Fibroblast of lung (primary cell): Measurements from ENCODE around the gene KRTAP10-1. TPM values are rescaled to one million over a fixed set of nuclear protein-coding genes. Genes with fewer than 3 reads are reported as not detected.
"Not testable (repeated sequence)": the region's sequence is repeated elsewhere in the genome, so short reads cannot be mapped to it uniquely, and the experiment has no call there.

ENCODE experiments used
- DNase-seq, 2 donors: peaks; one replicate each; pipeline versions ENCODE4 v3.0.0 to v3.0.0-alpha.2; 2010; ENCODE audit warnings: low read depth in 2 of 2
- H2AFZ ChIP-seq: 2 replicates; pipeline ENCODE4 v1.5.1; 2012; ENCODE audit warnings: low read length, control low read depth, inconsistent platforms
- H3K27ac ChIP-seq: 2 replicates; pipeline ENCODE4 v1.5.1; 2011; ENCODE audit warnings: low read length, control low read depth; ENCODE audit not compliant: insufficient read depth
- H3K27me3 ChIP-seq: 2 replicates; pipeline ENCODE4 v1.5.1; 2011; ENCODE audit warnings: mild to moderate bottlenecking, low read length; ENCODE audit not compliant: control insufficient read depth, insufficient read depth
- H3K36me3 ChIP-seq: 2 replicates; pipeline ENCODE4 v1.5.1; 2011; ENCODE audit warnings: low read length; ENCODE audit not compliant: control insufficient read depth, insufficient read depth
- H3K4me1 ChIP-seq: 2 replicates; pipeline ENCODE4 v1.5.1; 2011; ENCODE audit warnings: low read length; ENCODE audit not compliant: control insufficient read depth, insufficient read depth; ENCODE audit errors: extremely low read depth
- H3K4me2 ChIP-seq: 2 replicates; pipeline ENCODE4 v1.5.1; 2011; ENCODE audit warnings: low read length, control low read depth; ENCODE audit not compliant: insufficient read depth; ENCODE audit errors: extremely low read depth
- H3K4me3 ChIP-seq, 4 experiments: fragments of 200-600 bp in 1 of 4; sonication (generic) in 1 of 4; replicated peaks in 1 of 4; 2 replicates each; pipeline ENCODE4 v1.5.1; 2011 to 2016; ENCODE audit warnings: low read length in 4 of 4, low read depth in 3 of 4, mild to moderate bottlenecking in 3 of 4, control low read depth in 2 of 4, inconsistent platforms in 1 of 4, mixed read lengths in 1 of 4; ENCODE audit not compliant: insufficient read depth in 1 of 4; ENCODE audit errors: control extremely low read depth in 1 of 4
- H3K79me2 ChIP-seq: 2 replicates; pipeline ENCODE4 v1.5.1; 2012; ENCODE audit warnings: mild to moderate bottlenecking, low read length, inconsistent platforms; ENCODE audit not compliant: control insufficient read depth, insufficient read depth
- H3K9ac ChIP-seq: 2 replicates; pipeline ENCODE4 v1.5.1; 2011; ENCODE audit warnings: mild to moderate bottlenecking, low read length, control low read depth; ENCODE audit not compliant: insufficient read depth
- H3K9me3 ChIP-seq: 2 replicates; pipeline ENCODE4 v1.5.1; 2012; ENCODE audit warnings: low read depth, low read length; ENCODE audit not compliant: control insufficient read depth, insufficient read depth
- H4K20me1 ChIP-seq: 2 replicates; pipeline ENCODE4 v1.5.1; 2011; ENCODE audit warnings: low read length; ENCODE audit not compliant: control insufficient read depth, insufficient read depth; ENCODE audit errors: extremely low read depth
- EZH2 ChIP-seq: IDR thresholded peaks from 2 replicates; pipeline ENCODE4 v1.5.1; 2012; ENCODE audit warnings: low read length, control low read depth, mild to moderate bottlenecking; ENCODE audit errors: missing control alignments
- polyA plus RNA-seq, 2 donors: library from polyadenylated mRNA; depleted of rRNA in 1 of 2; stranded (reverse) in 1 of 2; unstranded in 1 of 2; fragments of >200 nt; gene quantifications; 2 replicates each; pipeline ENCODE4 v1.2.1, GENCODE V29; 2011 to 2012; ENCODE audit warnings: missing spikeins in 1 of 2
- total RNA-seq: library from RNA; depleted of rRNA; stranded (reverse); fragments of >200 nt; gene quantifications from 2 replicates; pipeline ENCODE4 v1.2.1, GENCODE V29; 2014
- TF ChIP-seq, protein P1 (sequence below), 2 donors: IDR thresholded peaks in 1 of 2; conservative IDR thresholded peaks in 1 of 2; 1 replicate in 1 of 2; 2 replicates in 1 of 2; pipeline ENCODE4 v1.5.1; 2011 to 2012; ENCODE audit warnings: low read length in 2 of 2, control low read depth in 1 of 2, inconsistent platforms in 1 of 2, low read depth in 1 of 2, mild to moderate bottlenecking in 1 of 2

The KRTAP10-1 gene
- total and polyA plus RNA-seq, 2 donors (not counting 1 experiment from before 2014, with no cell fraction given): not detected

GRCh38 chr21:44552136-44552535 lies 12.1 kb upstream of the KRTAP10-1 start:
- H3K36me3 ChIP-seq: no peaks in the 10 kb centered on the region
- H3K27ac ChIP-seq: no peak overlapping the region
- H3K9ac ChIP-seq: no peak overlapping the region
- TF ChIP-seq, protein P1, sequence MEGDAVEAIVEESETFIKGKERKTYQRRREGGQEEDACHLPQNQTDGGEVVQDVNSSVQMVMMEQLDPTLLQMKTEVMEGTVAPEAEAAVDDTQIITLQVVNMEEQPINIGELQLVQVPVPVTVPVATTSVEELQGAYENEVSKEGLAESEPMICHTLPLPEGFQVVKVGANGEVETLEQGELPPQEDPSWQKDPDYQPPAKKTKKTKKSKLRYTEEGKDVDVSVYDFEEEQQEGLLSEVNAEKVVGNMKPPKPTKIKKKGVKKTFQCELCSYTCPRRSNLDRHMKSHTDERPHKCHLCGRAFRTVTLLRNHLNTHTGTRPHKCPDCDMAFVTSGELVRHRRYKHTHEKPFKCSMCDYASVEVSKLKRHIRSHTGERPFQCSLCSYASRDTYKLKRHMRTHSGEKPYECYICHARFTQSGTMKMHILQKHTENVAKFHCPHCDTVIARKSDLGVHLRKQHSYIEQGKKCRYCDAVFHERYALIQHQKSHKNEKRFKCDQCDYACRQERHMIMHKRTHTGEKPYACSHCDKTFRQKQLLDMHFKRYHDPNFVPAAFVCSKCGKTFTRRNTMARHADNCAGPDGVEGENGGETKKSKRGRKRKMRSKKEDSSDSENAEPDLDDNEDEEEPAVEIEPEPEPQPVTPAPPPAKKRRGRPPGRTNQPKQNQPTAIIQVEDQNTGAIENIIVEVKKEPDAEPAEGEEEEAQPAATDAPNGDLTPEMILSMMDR (conservative IDR thresholded peaks at IDR 0.05 in 1 of 2, IDR thresholded peaks at IDR 0.05 in 1 of 2; ENCODE audit: low read depth in 1 of 2, low read length in 2 of 2): no peak
- no peak for TF ChIP-seq EZH2
- H3K9me3 ChIP-seq: no peaks in the 10 kb centered on the region
- H3K79me2 ChIP-seq: no peaks in the 10 kb centered on the region
- H3K4me3 ChIP-seq: no peak overlapping the region
- no peak overlapping the region for H2AFZ ChIP-seq
- H3K4me2 ChIP-seq: no peak overlapping the region
- no peaks in the 10 kb centered on the region for H4K20me1 ChIP-seq
- no peaks in the 10 kb centered on the region for H3K4me1 ChIP-seq
- no peaks in the 10 kb centered on the region for H3K27me3 ChIP-seq
- no peak for DNase-seq

GRCh38 chr21:44551340-44551961 lies 11.5 kb upstream of the KRTAP10-1 start, which contains the start of gene KRTAP10-2:
KRTAP10-2 (minus strand) TSS chr21:44551505; CDS start chr21:44551458, 47 bp downstream.
- H4K20me1 ChIP-seq: no peaks in the 10 kb centered on the region
- H3K4me2 ChIP-seq: no peak within 1 kb of the TSS
- no peaks in the 10 kb centered on the region for H3K79me2 ChIP-seq
- H3K9ac ChIP-seq: no peak within 1 kb of the TSS
- no peaks in the 10 kb centered on the region for H3K4me1 ChIP-seq
- no peak within 1 kb of the TSS for H3K27ac ChIP-seq
- H3K9me3 ChIP-seq: no peaks in the 10 kb centered on the region
- TF ChIP-seq, protein P1 (conservative IDR thresholded peaks at IDR 0.05 in 1 of 2, IDR thresholded peaks at IDR 0.05 in 1 of 2; ENCODE audit: low read depth in 1 of 2, low read length in 2 of 2): no peak
- TF ChIP-seq EZH2: no peak
- H2AFZ ChIP-seq: no peak within 1 kb of the TSS
- H3K27me3 ChIP-seq: no peaks in the 10 kb centered on the region
- peak in 1 of 2 donors; percentile 1 for DNase-seq
- H3K4me3 ChIP-seq: no peak within 1 kb of the TSS
- H3K36me3 ChIP-seq: no peaks in the 10 kb centered on the region

GRCh38 chr21:44550807-44551206 lies 10.8 kb upstream of the KRTAP10-1 start:
- H3K27me3 ChIP-seq: no peaks in the 10 kb centered on the region
- H3K27ac ChIP-seq: no peak overlapping the region
- H3K9me3 ChIP-seq: no peaks in the 10 kb centered on the region
- TF ChIP-seq, protein P1 (conservative IDR thresholded peaks at IDR 0.05 in 1 of 2, IDR thresholded peaks at IDR 0.05 in 1 of 2; ENCODE audit: low read depth in 1 of 2, low read length in 2 of 2): no peak
- TF ChIP-seq EZH2: no peak
- H4K20me1 ChIP-seq: no peaks in the 10 kb centered on the region
- no peak overlapping the region for H3K9ac ChIP-seq
- no peaks in the 10 kb centered on the region for H3K79me2 ChIP-seq
- DNase-seq: peak in 1 of 2 donors; percentile 3
- no peak overlapping the region for H3K4me2 ChIP-seq
- H2AFZ ChIP-seq: no peak overlapping the region
- H3K4me3 ChIP-seq: no peak overlapping the region
- no peaks in the 10 kb centered on the region for H3K36me3 ChIP-seq
- no peaks in the 10 kb centered on the region for H3K4me1 ChIP-seq

DNA sequence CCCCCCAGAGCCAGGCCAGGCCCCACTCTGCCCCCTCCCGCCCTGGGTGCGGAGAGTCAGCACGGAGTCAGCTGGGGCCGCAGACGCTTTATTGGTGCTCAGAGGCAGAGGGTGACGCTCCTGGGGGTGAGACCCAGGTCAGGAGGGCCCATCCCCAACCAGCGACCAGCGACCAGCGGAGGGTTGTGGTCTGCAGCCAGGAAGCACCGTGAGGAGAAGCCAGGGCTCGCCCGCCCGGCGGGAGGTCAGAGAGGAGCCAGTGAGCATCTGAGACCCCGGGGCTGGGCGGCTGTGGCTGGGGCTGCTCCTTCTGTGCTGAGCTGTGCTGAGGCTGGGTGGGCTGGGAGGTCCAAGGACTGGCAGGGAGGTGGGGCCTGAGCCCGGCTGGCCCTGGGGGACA lies 10.3 kb upstream of the KRTAP10-1 start:
- not testable (repeated sequence) for DNase-seq

More for the DNA sequence above, 10.3 kb upstream of the KRTAP10-1 start:
- not testable (repeated sequence) for H3K4me3 ChIP-seq, H3K9ac ChIP-seq, H3K9me3 ChIP-seq, H3K79me2 ChIP-seq, H3K36me3 ChIP-seq, H3K4me2 ChIP-seq, H4K20me1 ChIP-seq, H3K4me1 ChIP-seq, H3K27ac ChIP-seq, H3K27me3 ChIP-seq, H2AFZ ChIP-seq
